ENCODE data around the gene CDK14. TPM values are rescaled to one million over a fixed set of nuclear protein-coding genes. Genes with fewer than 3 reads are reported as not detected.
"Not testable (repeated sequence)": the region's sequence is repeated elsewhere in the genome, so short reads cannot be mapped to it uniquely, and the experiment has no call there.

The CDK14 gene
- total RNA-seq, 1 donor from 2014 or later, result 109 TPM

- DNase-seq (ENCODE audit: low spot score), result peak; percentile 39
These were observed 33.3 kb downstream of the CDK14 start for GRCh38 chr7:90629297-90629918.

- no peak for DNase-seq (ENCODE audit: low spot score)
These were observed 35.4 kb downstream of the CDK14 start for GRCh38 chr7:90631502-90631901.

GRCh38 chr7:90639683-90640082, 43.6 kb downstream of the CDK14 start:
- DNase-seq (ENCODE audit: low spot score), result not testable (repeated sequence)

GRCh38 chr7:90642978-90643377, 46.9 kb downstream of the CDK14 start:
- no peak for DNase-seq (ENCODE audit: low spot score)

GRCh38 chr7:90645784-90646183, 49.7 kb downstream of the CDK14 start:
- no peak for DNase-seq (ENCODE audit: low spot score)

GRCh38 chr7:90648107-90648506, 52.0 kb downstream of the CDK14 start:
- no peak for DNase-seq (ENCODE audit: low spot score)

GRCh38 chr7:90648834-90649233, 52.7 kb downstream of the CDK14 start:
- no peak for DNase-seq (ENCODE audit: low spot score)

GRCh38 chr7:90654718-90655427, 58.8 kb downstream of the CDK14 start:
- no peak for DNase-seq (ENCODE audit: low spot score)

- no peak for DNase-seq (ENCODE audit: low spot score)
These were observed 59.4 kb downstream of the CDK14 start for GRCh38 chr7:90655566-90655965.

- DNase-seq (ENCODE audit: low spot score), result no peak
These were observed 61.4 kb downstream of the CDK14 start for GRCh38 chr7:90657481-90657880.

GRCh38 chr7:90660100-90660499, 64.0 kb downstream of the CDK14 start:
- no peak for DNase-seq (ENCODE audit: low spot score)

- DNase-seq (ENCODE audit: low spot score), result no peak
These were observed 64.7 kb downstream of the CDK14 start for GRCh38 chr7:90660819-90661218.

- peak; percentile 47 for DNase-seq (ENCODE audit: low spot score)
These were observed 65.4 kb downstream of the CDK14 start for GRCh38 chr7:90661290-90662151.

GRCh38 chr7:90663176-90663575, 67.1 kb downstream of the CDK14 start:
- no peak for DNase-seq (ENCODE audit: low spot score)

GRCh38 chr7:90666186-90666585, 70.1 kb downstream of the CDK14 start:
- DNase-seq (ENCODE audit: low spot score), result peak; percentile 43

- no peak for DNase-seq (ENCODE audit: low spot score)
These were observed 72.9 kb downstream of the CDK14 start for GRCh38 chr7:90668992-90669391.

- DNase-seq (ENCODE audit: low spot score), result no peak
These were observed 73.4 kb downstream of the CDK14 start for GRCh38 chr7:90669492-90669891.

- no peak for DNase-seq (ENCODE audit: low spot score)
These were observed 75.5 kb downstream of the CDK14 start for GRCh38 chr7:90671571-90671970.

- DNase-seq (ENCODE audit: low spot score), result no peak
These were observed 76.1 kb downstream of the CDK14 start for GRCh38 chr7:90672210-90672609.

GRCh38 chr7:90674625-90675024, 78.5 kb downstream of the CDK14 start:
- no peak for DNase-seq (ENCODE audit: low spot score)

- no peak for DNase-seq (ENCODE audit: low spot score)
These were observed 79.9 kb downstream of the CDK14 start for GRCh38 chr7:90675982-90676381.
